GM12872 (cell line): ENCODE results near the gene RAI14.

ENCODE experiments used
- TF ChIP-seq, protein P1 (sequence below): IDR thresholded peaks from 3 replicates; pipeline ENCODE4 v1.5.1; 2011; ENCODE audit warnings: low read depth, mild to moderate bottlenecking, low read length, moderate library complexity; ENCODE audit not compliant: insufficient read depth

The RAI14 gene

DNA sequence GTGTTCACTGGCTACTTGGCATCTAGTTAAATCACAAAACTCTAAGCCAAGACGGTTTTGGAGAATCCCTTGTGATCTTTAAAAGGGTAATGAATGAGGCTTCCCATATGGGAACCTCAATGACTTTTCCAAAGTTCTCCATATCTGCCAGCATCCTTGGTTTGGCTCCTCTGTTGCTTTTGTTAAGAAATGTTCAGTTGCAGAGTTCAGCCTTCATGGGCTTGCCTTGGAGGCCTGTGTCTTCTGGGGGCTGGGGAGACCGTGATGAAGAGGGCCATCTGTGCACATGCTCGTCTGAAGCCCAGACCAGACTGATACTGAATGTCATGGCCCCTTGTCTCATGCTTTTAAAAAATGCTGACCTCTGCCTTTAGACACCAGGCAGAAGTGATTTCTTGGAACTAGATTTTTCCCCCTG, 84.3 kb downstream of the RAI14 start:
- TF ChIP-seq, protein P1, sequence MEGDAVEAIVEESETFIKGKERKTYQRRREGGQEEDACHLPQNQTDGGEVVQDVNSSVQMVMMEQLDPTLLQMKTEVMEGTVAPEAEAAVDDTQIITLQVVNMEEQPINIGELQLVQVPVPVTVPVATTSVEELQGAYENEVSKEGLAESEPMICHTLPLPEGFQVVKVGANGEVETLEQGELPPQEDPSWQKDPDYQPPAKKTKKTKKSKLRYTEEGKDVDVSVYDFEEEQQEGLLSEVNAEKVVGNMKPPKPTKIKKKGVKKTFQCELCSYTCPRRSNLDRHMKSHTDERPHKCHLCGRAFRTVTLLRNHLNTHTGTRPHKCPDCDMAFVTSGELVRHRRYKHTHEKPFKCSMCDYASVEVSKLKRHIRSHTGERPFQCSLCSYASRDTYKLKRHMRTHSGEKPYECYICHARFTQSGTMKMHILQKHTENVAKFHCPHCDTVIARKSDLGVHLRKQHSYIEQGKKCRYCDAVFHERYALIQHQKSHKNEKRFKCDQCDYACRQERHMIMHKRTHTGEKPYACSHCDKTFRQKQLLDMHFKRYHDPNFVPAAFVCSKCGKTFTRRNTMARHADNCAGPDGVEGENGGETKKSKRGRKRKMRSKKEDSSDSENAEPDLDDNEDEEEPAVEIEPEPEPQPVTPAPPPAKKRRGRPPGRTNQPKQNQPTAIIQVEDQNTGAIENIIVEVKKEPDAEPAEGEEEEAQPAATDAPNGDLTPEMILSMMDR: no peak

DNA sequence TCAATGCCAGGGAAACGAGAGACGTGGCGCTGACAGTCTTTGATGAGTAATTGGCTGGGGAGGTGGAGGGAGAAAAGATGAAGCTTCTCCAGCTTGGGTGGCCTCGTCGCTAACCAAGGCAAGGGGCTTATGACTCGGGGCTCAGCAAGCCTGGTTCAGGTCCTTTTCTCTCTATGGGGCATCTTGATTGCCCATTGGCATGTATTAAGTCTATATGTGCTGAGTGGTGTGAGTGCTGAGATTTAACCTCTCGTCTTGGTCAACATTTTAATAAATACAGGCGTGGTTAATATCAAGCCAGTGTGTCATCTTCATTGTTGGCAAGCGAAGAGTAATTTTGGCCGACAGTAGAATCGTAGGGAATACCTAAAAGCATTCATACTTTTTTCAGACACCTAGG, 85.9 kb downstream of the RAI14 start:
- TF ChIP-seq, protein P1: no peak

DNA sequence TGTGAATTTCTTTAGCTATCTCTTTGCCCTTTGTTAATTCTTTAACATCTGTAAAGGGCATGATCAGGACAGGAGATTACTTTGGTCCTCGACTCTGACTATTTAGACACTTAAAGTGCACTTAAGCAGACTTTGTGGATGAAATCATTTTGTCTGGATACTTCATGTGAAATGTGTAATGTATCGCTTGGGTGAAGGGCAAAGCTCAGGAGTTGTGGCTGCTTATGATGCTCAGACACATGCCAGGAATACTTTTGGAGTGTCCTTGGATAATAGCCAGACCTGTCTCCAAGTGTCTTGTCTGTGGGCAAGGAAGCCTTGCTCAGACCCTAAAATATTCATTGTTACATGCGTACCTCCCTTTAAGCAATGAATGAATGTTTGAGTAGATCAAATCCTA, 87.8 kb downstream of the RAI14 start:
- TF ChIP-seq, protein P1: no peak

DNA sequence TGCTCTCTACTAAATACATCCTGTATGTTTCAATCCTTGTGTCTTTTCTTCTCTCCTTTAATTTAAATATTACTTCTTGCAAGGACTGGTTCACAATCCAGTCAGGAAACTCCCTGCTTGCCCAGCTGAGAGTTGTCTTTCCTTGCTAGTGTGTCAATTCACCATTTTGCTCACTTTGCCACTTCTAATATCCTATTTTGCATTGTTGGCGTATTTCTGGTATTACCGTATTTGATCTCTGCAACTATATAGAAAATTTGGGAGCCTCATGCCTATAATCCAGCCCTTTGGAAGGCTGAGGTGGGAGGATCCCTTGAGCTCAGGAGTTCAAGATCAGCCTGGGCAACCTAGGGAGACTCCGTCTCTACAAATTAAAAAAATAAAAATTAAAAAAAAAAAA, 92.3 kb downstream of the RAI14 start:
- TF ChIP-seq, protein P1: no peak

DNA sequence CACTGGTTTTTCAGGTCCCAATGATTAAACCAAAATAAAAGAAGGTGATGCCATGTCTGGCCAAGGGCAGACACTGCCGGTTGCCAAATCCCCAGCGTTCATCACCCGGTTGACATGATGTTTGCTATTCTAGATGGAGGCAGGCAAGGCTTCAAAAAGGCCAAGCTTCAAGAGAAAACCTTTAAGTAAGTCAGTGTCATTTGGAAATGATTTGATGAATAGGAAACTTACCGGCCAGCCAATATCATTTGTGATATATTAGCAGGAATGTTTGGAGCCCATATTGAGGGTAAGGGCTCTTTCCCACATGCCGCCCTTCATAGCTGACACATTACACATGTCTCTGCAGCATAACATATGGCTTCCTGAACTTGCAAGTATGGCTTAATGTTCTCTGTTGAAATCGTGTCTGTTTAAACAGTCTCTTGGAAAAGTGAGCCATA, 93.3 kb downstream of the RAI14 start:
- TF ChIP-seq, protein P1: no peak

DNA sequence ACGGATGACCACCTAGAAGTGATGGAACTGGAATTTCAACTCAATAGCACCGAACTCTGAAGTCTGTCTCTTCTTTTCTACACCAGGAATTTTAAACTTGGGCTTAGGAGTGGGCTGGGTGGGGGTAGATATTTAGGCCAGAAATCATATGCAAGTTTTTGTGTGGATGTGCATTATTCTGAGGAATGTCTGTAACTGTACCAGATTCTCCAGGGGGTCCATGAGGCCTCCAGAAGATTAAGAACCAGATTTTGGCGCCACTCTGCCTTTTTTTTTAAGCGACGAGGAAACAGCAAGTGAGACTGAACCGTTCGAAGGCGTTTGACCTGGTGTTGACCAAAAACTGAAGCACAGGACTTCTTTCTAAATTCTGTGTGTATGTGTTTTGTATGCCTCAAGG, 94.1 kb downstream of the RAI14 start:
- TF ChIP-seq, protein P1: no peak

DNA sequence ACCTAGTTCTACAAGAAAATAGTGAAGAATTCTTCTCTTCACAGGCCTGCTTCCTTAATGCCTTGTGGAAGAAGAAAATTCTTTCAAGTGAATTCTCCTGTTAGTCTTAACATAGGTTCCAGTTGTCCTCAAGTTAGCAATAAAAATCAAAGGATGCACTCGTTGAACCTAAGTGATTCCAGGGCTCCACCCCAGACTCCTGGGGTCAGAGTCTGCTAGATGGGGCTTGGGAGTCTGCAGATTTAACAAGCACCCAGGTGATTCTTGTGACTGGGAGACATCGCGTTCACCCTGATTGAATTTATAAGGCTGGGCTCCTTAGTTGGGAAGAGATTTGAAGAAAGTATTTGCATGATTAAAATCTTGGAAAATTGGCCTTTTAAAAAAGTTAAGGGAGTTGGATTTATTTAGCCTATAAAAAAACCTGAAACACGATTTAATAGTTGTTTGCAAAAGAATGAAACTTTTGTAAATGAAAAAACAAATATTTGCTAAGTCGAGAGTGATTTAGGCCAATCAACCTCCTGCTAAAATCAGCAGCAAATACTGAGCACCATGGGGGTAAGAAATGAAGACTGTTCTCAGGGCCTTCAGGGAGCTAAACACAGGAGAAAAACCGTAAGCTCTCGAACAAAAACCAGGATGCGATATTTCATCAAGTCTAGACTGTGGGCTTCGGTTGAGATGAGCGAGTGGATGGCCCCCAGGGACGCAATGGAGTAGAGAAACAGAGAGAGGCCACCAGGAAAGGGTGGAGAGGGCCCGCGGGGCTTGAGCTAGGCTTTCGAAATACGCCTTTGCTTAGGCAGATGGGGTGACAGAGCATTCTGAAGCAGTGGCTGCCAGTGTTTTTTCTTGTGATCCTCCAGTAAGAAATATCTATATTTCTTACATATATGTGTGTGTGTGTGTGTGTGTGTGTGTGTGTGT, 95.9 kb downstream of the RAI14 start:
- TF ChIP-seq, protein P1: no peak
